Measurements from ENCODE around the gene CRIM1. TPM values are rescaled to one million over a fixed set of nuclear protein-coding genes. Genes with fewer than 3 reads are reported as not detected.

Gene CRIM1
- total RNA-seq, 1 experiment from 2014 or later = 27.6 TPM

- H3K4me2 ChIP-seq (ENCODE audit: insufficient read depth, insufficient read length, low read length) = no peak overlapping the region
- peaks cover 23% of the 10 kb centered on the region; the same call in 1 of the 2 replicates for H3K79me2 ChIP-seq (ENCODE audit: insufficient read depth, low read length)
- H3T11ph ChIP-seq (ENCODE audit: low read length) = no peak overlapping the region
- H4K91ac ChIP-seq (ENCODE audit: insufficient read length, low read depth, low read length) = no peak overlapping the region
- H3K14ac ChIP-seq (ENCODE audit: insufficient read depth, low read length) = no peak overlapping the region
- TF ChIP-seq CTCF (conservative IDR thresholded peaks at IDR 0.05) = no peak
- H2BK12ac ChIP-seq (ENCODE audit: insufficient read length, low read depth, low read length) = no peak overlapping the region
- Mint-ChIP-seq H3K27ac (peak overlapping the region; percentile 18 to 84 (median 78); a peak in 4 of 7 replicates), H3K9me3 (no peaks in the 10 kb centered on the region; a peak in 1 of 5 replicates), H3K4me3 (no peak overlapping the region), H3K4me1 (peaks cover 63 to 70% of the 10 kb centered on the region in 2 experiments), H3K27me3 (ENCODE audit: low read depth) (no peaks in the 10 kb centered on the region; the same call in 1 of the 2 replicates), H3K36me3 (ENCODE audit: insufficient read depth in 1 of 3, low read depth in 3 of 3) (peaks cover 0 to 10% (median 5%) of the 10 kb centered on the region in 3 experiments; a peak in 4 of 7 replicates)
- H2AK5ac ChIP-seq (ENCODE audit: insufficient read length, low read length) = no peak overlapping the region
- no peaks in the 10 kb centered on the region for H3K9me3 ChIP-seq (ENCODE audit: control insufficient read depth, low read depth, low read length)
- H3K79me1 ChIP-seq (ENCODE audit: insufficient read depth, low read depth, low read length, poor library complexity, severe bottlenecking) = no peaks in the 10 kb centered on the region
- no peak overlapping the region for H2BK20ac ChIP-seq (ENCODE audit: low read depth, low read length, poor library complexity, severe bottlenecking)
- no peak overlapping the region for H2BK15ac ChIP-seq (ENCODE audit: low read depth, low read length)
- H4K5ac ChIP-seq (ENCODE audit: insufficient read length, low read depth, low read length) = no peak overlapping the region
- H3K27ac ChIP-seq (ENCODE audit: insufficient read length, low read depth, low read length) = no peak overlapping the region
- peaks cover 17% of the 10 kb centered on the region for H3K4me1 ChIP-seq (ENCODE audit: insufficient read depth, low read length)
- H4K20me1 ChIP-seq (ENCODE audit: control insufficient read depth, insufficient read depth, insufficient read length) = no peaks in the 10 kb centered on the region
- no peak overlapping the region for H2BK120ac ChIP-seq (ENCODE audit: low read depth, low read length, poor library complexity, severe bottlenecking)
- H3K23me2 ChIP-seq (ENCODE audit: insufficient read length, low read depth, low read length, poor library complexity, severe bottlenecking) = no peaks in the 10 kb centered on the region
- no peak overlapping the region for H3K23ac ChIP-seq (ENCODE audit: insufficient read length, low read depth, low read length)
- H2BK5ac ChIP-seq (ENCODE audit: insufficient read length, low read length) = no peak overlapping the region
- no peak overlapping the region for H3K9ac ChIP-seq (ENCODE audit: extremely low read depth, insufficient read length, low read length)
- H3K4ac ChIP-seq (ENCODE audit: low read depth, low read length) = no peak overlapping the region
- no peak overlapping the region for H4K8ac ChIP-seq (replicated peaks; ENCODE audit: insufficient read length, low read depth, low read length)
- H3K18ac ChIP-seq (ENCODE audit: insufficient read length, low read depth, low read length) = no peak overlapping the region
- H3K27me3 ChIP-seq (ENCODE audit: insufficient read depth, low read length) = no peaks in the 10 kb centered on the region
- no peak overlapping the region for H2AFZ ChIP-seq (ENCODE audit: low read length)
- H3K56ac ChIP-seq (ENCODE audit: insufficient read length, low read depth, low read length) = no peak overlapping the region
- no CpG with 5 or more reads among the region's 3 CpGs for WGBS (ENCODE audit: extremely low coverage, insufficient read length, low lambda C conversion rate)
- DNase-seq = no peak
Measured at GRCh38 chr2:36379710-36380448, 24.3 kb downstream of the CRIM1 start.
